CD4-positive, alpha-beta T cell treated with Interleukin-12 subunit alpha and Interleukin-12 subunit beta, for 1 hour (primary cell): Measurements from ENCODE around the gene NANOS2.
A peak's percentile ranks its signal among the peaks of the same experiment; 100 is the strongest.
"Not testable (repeated sequence)": the region's sequence is repeated elsewhere in the genome, so short reads cannot be mapped to it uniquely, and the experiment has no call there.

Source experiments
- DNase-seq: peaks from one replicate; pipeline ENCODE4 v3.0.0-alpha.2; 2020

NANOS2 gene

GRCh38 chr19:45927565-45928261 is 13.1 kb upstream of the NANOS2 start:
- peak; percentile 94 for DNase-seq

DNA sequence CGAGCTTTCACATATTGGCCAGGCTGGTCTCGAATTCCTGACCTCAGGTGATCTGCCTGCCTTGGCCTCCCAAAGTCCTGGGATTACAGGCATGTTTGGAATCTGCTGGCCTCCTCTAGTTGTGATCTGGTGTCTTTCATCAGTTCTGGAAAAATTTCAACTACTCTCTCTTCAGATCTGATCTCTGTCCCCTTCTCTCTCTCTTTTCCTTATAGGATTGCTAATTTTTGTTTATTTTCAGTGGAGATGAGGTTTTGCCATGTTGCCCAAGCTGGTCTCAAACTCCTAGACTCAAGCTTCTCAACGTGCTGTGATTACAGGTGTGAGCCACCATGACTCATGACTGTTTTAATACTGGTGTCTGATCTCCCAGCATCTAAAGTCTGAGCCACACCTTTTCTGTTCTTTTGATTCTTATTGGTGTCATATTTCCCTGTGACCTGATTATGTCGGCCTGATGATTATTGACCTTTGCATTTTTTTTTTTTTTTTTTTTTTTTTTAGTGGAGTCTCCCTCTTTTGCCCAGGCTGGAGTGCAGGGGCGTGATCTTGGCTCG is 10.4 kb upstream of the NANOS2 start:
- DNase-seq: no peak

GRCh38 chr19:45922281-45922680 is 7.7 kb upstream of the NANOS2 start:
- no peak for DNase-seq

DNA sequence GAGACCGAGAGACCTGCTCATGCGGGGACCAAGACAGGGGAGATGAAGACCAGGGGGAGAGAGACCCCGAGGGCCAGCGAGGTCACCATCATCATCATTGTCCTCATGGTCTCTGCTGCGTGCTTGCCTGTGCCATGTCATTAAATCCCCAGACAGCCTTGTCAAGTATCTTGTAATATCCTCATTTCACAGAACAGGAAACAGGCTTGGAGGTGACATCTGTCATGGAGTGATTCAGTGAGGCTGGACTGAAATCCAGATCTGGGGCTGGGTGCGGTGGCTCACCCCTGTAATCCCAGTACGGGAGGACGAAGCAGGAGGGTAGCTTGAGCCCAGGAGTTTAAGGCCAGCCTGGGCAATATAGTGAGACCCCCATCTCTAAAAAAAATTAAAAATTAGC is 5.9 kb upstream of the NANOS2 start:
- DNase-seq: no peak

DNA sequence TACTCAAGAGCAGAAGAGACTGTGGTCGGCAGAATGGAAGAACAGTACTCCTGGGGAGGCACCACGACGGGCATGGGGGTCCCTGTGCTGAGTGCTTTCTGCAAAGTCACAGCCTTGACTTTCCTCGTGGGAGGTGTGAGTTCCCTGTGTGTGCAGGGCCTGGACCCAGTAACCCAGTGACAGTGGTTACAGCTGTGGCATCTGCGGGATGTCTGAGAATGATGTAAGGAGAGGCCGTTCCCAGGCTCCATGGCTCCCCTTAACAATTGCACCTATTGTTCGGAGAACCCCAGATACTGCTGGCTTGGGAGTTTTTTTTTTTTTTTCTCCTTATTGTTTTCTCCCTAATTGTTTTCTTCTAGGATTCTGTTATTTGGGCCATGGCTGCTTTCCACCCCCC is 5.1 kb upstream of the NANOS2 start:
- DNase-seq: no peak

DNA sequence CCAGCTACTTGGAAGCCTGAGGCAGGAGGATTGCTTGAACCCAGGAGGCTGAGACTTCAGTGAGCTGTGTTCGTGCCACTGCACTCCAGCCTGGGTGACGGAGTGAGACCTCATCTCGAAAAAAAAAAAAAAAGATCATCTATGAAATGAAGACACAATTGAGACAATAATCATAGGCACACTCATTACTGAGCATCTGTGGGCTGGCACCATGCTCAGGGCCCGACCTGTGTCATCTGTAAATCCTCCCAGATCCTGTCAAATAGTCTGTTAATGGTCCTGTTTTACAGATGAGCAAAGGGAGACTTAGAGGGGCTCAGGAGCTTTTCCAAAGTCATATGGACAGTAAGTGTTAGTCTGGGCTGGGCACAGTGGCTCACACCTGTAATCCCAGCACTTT is 4.1 kb upstream of the NANOS2 start:
- no peak for DNase-seq

- DNase-seq: no peak
These were observed 3.0 kb upstream of the NANOS2 start for GRCh38 chr19:45917421-45918091.

- DNase-seq: no peak
These were observed 3.3 kb downstream of the NANOS2 start for GRCh38 chr19:45911291-45911690.

- DNase-seq: no peak
These were observed 5.6 kb downstream of the NANOS2 start for GRCh38 chr19:45908956-45909355.

DNA sequence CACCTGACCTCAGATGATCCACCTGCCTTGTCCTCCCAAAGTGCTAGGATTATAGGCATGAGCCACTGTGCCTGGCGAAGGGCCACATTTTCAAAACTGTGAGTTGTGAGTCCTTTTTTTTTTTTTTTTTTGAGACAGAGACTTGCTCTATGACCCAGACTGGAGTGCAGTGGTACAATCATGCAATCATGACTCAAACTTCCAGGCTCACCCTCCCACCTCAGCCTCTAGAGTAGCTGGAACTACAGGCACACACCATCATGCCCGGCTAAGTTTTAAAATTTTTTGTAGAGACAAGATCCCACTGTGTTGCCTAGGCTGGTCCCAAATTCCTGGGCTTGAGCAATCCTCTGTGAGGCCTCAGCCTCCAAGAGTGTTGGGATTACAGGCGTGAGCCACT is 8.4 kb downstream of the NANOS2 start:
- DNase-seq: no peak

DNA sequence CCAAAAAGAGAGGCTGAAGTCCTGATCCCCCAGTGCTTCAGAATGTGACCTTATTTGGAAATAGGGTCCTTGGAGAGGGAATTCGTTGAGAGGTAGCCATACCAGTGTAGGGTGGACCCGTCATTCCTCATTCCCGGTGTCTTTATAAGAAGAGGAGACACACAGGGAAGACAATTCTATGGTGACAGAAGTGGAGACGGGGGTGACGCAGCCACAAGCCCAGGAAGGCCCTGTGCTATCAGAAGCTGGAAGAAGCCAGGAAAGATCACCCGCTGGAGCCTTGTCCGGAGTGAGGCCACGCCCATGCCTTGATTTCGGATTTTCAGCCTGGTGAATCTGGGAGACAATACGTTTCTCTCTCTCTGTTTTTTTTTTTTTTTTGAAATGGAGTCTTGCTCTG is 9.6 kb downstream of the NANOS2 start:
- DNase-seq: no peak

DNA sequence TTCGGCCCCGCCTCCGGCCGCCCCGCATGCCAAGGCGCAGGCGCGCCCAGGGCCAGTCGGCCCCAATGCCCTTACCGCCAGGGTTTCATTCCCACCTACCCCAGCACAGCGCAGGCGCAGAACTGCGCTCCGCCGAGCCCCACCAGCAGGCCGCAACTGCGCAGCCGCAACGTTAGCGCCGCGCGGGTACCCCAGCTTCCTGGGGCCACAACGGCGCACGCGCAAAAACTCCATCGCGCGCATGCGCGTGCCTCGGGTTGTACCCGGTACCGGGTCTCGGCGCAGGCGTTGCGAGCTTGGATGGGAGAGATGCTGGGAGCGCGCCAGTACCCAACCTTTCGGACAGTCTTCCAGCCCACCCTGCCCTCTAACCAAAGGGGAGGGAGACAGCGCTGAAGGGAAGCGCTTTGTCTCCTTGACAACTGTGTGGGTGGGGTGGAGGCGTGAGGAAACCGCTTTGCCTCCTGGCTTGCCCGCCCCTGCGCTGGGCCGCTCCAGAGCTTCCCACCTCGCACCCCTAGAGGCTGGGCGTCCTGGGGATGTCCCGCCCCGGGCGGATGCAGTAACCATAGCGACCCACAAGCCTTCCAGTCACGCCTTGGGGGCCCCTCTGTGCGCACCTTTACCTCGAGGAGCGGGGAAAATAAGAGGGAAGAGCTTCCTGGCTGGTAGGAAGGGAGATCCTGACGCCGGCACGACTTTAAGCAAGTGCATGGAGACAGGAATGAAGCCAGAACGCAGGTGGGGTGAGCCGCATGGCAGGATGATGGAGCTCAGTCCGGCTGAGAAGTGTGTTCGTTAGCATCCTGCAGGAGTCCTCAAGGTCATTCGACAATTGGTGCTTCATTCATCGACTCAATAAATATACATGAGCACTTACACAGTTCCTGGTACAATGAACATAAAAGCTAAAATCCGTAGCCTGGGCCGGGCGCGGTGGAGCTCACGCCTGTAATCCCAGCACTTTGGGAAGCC is 11.6 kb downstream of the NANOS2 start:
- peak; percentile 99 for DNase-seq

- DNase-seq: peak; percentile 7
These were observed 12.5 kb downstream of the NANOS2 start, which contains the start of gene MYPOP for GRCh38 chr19:45901912-45902650. MYPOP (minus strand) TSS chr19:45902613; CDS start chr19:45901773, 840 bp downstream.

DNA sequence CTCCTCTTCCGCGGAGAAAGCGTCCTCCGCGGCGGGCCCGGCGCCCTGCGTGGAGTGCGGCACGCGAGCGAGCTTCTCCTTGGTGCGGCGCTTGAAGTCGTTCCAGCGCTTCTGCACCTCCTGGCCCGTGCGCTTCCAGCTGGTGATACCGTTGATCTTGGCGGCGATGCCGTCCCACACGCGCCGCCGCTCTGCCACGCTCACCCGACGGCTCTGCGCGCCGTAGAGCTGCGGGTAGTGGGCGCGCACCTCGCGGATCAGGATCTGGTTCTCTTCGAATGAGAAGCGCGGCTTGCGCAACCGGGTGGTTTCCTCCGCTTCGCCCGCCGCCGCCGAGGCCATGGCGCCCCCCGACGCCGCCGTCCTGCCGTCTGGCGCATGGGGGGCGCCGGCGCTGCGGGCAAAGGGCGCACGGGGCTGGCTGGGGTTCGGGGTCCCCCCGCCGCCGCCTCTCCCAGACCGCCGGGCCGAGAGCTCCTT is 13.1 kb downstream of the NANOS2 start:
- DNase-seq: peak; percentile 46

DNA sequence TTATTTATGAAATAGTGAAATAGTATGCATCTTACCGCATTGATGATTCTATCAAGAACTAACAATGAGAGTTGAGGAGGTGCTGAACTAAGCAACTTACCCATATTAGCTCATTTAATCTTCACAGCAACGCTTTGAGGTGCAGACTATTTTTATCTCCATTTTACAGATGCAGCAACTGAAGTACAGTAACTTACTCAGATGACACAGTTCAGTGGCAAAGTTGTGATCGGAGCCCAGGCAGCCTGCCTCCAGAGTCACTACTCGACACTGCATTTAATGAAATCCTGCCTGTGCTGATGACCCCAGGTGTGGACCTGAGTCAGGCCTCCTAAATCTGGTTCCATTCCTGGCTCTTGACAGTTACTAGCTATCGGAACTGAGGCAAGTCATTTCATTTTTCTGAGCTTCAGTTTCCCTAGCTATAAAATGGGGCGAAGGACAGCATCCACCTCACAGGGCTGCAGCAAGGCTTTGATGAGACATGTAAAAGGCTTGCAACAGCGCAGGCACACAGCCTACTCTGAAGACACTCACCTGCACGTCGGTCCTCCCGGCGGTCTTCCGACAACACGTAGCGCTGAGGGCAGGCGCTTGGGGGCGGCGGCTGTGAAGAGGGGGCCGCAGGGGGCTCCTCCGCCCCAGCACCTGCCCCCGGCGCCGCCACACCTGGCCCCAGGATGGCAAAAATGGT is 13.7 kb downstream of the NANOS2 start:
- DNase-seq: no peak

DNA sequence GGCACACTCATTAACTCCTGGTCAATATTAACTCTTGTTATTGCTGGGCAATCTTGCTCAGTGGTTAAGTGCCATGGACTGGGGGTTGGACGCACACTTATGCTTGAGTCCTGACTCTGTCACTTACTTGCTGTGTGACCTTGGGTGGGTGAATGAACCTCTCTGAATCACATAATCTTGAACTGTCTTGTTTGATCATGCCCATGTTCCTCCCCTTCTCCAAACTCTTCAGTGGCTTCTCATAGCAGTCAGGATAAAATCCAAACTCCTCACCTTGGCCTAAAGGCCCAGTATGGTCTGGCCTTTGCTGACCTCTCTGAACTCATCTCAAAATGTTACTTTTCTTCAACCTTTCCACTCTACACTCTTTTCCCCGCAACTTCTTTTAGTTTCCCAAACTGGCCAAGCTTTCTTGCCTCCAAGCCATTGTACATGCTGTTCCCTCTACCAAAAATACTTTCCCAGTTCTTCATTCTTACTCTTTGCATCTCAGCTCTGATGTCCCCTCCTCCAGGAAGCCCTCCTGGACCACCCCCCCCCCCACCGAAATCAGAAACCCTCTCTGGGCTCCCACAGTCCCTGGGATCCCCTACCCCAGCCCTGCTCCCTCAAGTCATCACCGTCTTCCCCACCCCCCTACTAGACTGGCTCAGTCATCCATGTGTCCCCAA is 14.5 kb downstream of the NANOS2 start:
- no peak for DNase-seq

DNA sequence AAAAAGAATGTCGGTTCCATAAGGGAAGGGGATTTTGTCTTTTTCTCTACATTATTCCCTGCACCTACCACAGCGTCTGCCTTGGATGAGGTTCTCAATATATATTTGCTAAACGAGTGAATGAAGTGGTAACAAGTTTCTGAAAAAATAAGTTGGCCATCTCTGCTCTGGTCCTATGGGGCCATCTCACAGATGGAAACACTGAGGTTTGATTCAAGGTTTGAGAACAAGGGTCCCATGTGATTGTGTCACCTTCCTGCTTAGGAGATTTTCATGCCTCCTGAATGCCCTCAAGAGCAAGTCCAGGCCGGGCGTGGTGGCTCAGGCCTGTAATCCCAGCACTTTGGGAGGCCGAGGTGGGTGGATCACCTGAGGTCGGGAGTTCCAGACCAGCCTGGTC is 15.3 kb downstream of the NANOS2 start:
- no peak for DNase-seq

DNA sequence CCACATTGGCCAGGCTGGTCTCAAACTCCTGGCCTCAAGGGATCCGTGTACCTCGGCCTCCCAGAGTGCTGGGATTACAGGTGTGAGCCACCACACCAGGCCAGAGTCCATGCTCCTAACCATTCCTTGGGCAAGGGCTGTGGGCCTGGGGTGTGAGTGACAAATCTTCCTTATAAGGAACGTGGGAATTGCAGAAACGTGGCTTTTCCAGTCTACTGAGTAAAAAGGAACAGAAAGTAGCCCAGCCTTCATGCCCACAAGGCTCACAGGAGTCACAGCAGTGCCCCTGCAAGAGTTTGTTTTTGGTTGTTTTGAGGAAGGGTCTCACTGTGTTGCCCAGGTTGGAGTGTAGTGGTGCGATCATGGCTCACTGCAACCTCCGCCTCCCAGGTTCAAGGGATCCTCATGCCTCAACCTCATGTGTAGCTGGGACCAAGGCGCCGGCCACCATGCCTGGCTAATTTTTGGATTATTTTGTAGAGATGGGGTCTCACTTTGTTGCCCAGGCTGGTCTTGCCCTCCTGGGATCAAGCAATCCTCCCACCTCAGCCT is 17.2 kb downstream of the NANOS2 start:
- no peak for DNase-seq

DNA sequence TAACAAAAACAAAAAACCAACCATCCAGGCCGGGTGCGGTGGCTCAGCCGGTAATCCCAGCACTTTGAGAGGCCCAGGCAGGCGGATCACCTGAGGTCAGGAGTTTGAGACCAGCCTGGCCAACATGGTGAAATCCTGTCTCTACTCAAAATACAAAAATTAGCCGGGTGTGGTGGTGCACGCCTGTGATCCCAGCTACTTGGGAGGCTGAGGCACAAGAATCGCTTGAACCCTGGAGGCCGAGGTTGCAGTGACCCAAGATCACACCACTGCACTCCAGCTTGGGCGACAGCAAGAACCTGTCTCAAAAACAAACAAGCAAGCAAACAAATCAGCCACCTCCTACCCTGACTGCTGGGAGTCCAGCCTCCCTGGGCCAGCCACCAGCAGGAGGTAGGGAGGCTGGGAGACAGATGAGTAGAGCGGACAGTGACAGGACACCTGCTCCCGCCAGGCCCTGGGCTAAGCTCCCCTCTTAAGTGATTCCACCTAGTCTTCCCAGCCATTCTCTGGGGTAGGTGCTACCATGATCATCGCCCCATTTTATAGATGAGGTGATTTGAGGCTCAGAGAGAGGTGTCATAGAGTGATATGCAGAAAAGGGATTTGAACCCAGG is 18.5 kb downstream of the NANOS2 start:
- not testable (repeated sequence) for DNase-seq

GRCh38 chr19:45895519-45895972 is 19.0 kb downstream of the NANOS2 start:
- DNase-seq: no peak
